SK-N-MC (cell line): ENCODE results near the gene LRFN2.

Source experiments
- EZH2 ChIP-seq: fragments of 200-600 bp; sonication (generic); IDR thresholded peaks from one replicate; pipeline ENCODE4 v1.6.1; 2017; ENCODE audit warnings: antibody characterized with exemption
- FOXP2 ChIP-seq: optimal IDR thresholded peaks from 2 replicates; pipeline ENCODE3; 2011; ENCODE audit warnings: mild to moderate bottlenecking, moderate library complexity; ENCODE audit not compliant: insufficient read depth; ENCODE audit errors: extremely low read length, control extremely low read depth
- POLR2AphosphoS5 ChIP-seq: IDR thresholded peaks from 2 replicates; pipeline ENCODE4 v1.6.1; 2012; ENCODE audit warnings: mild to moderate bottlenecking, low read depth, low read length, borderline replicate concordance

DNA sequence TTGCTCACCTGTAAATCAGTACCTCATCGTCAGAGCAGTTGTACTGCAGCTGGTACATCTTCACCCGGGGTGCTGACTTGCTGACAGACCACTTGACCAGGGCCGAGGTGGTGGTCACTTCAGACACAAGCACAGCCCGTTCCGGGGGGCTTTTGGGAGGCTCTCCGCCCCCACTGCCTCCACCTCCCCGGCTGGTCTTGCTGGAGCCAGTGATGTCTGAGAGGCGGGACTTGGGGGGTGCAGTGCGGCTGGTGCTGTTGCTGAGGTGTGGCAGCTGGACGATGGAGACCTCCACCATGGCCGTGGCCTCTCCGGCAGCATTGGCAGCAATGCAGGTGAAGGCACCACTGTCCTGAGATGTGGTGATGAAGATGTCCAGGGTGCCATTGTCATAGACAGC, 155.5 kb downstream of the LRFN2 start:
- no peak for TF ChIP-seq POLR2AphosphoS5
- no peak for TF ChIP-seq EZH2
- no peak for TF ChIP-seq FOXP2
